ENCODE data around the gene AFDN. TPM values are rescaled to one million over a fixed set of nuclear protein-coding genes. Genes with fewer than 3 reads are reported as not detected.

AFDN gene
- total RNA-seq, 1 donor from 2014 or later = 357 TPM

GRCh38 chr6:167968091-167968490, 141.4 kb downstream of the AFDN start:
- Mint-ChIP-seq H3K4me3 (no peak overlapping the region), H3K9me3 (no peaks in the 10 kb centered on the region), H3K36me3 (peaks cover 43% of the 10 kb centered on the region)

GRCh38 chr6:167970230-167970629, 143.5 kb downstream of the AFDN start:
- H3K9ac ChIP-seq = no peak overlapping the region
- H4K20me1 ChIP-seq (ENCODE audit: low read depth) = peaks cover 4% of the 10 kb centered on the region
- no peaks in the 10 kb centered on the region for H3K9me3 ChIP-seq (ENCODE audit: low read depth)
- no peak overlapping the region for H3K4me2 ChIP-seq
- TF ChIP-seq CTCF (IDR thresholded peaks at IDR 0.05) = no peak
- no peak for TF ChIP-seq EZH2phosphoT487 (IDR thresholded peaks at IDR 0.05)
- TF ChIP-seq EZH2 (IDR thresholded peaks at IDR 0.05) = no peak
- no peaks in the 10 kb centered on the region for H3K27me3 Mint-ChIP-seq (ENCODE audit: insufficient read depth, low read depth)
- peaks cover 15% of the 10 kb centered on the region for H3K4me1 ChIP-seq
- H3K4me1 Mint-ChIP-seq = peaks cover 13% of the 10 kb centered on the region
- H3F3A ChIP-seq (ENCODE audit: low read depth) = peaks cover 15% of the 10 kb centered on the region
- DNase-seq (ENCODE audit: low spot score) = no peak
- H3K79me2 ChIP-seq (ENCODE audit: low read depth) = no peaks in the 10 kb centered on the region
- H3K9me3 Mint-ChIP-seq = no peaks in the 10 kb centered on the region
- peaks cover 19% of the 10 kb centered on the region for H3K36me3 ChIP-seq
- H3K4me3 ChIP-seq = no peak overlapping the region
- no peak overlapping the region for H3K27ac Mint-ChIP-seq
- H3K36me3 Mint-ChIP-seq = peaks cover 26% of the 10 kb centered on the region
- no peak overlapping the region for H3K27ac ChIP-seq
- H3K4me3 Mint-ChIP-seq = no peak overlapping the region
- H3K27me3 ChIP-seq = no peaks in the 10 kb centered on the region
- no peak overlapping the region for H2AFZ ChIP-seq (replicated peaks)

More at GRCh38 chr6:167968091-167968490, 141.4 kb downstream of the AFDN start:
- H3K36me3 ChIP-seq = peaks cover 23% of the 10 kb centered on the region
- no peak overlapping the region for H3K4me2 ChIP-seq
- Mint-ChIP-seq H3K27me3 (ENCODE audit: insufficient read depth, low read depth) (no peaks in the 10 kb centered on the region), H3K27ac (no peak overlapping the region), H3K4me1 (peaks cover 4% of the 10 kb centered on the region)
- peak; percentile 64 for DNase-seq (ENCODE audit: low spot score)
- H3K9me3 ChIP-seq (ENCODE audit: low read depth) = no peaks in the 10 kb centered on the region
- no peaks in the 10 kb centered on the region for H3K27me3 ChIP-seq
- peaks cover 4% of the 10 kb centered on the region for H4K20me1 ChIP-seq (ENCODE audit: low read depth)
- no peak overlapping the region for H2AFZ ChIP-seq (replicated peaks)
- TF ChIP-seq CTCF (IDR thresholded peaks at IDR 0.05) = peak; percentile 75
- TF ChIP-seq EZH2 (IDR thresholded peaks at IDR 0.05) = no peak
- no peak overlapping the region for H3K4me3 ChIP-seq
- no peaks in the 10 kb centered on the region for H3F3A ChIP-seq (ENCODE audit: low read depth)
- no peak overlapping the region for H3K9ac ChIP-seq
- H3K4me1 ChIP-seq = peaks cover 11% of the 10 kb centered on the region
- H3K79me2 ChIP-seq (ENCODE audit: low read depth) = no peaks in the 10 kb centered on the region
- H3K27ac ChIP-seq = no peak overlapping the region

DNA sequence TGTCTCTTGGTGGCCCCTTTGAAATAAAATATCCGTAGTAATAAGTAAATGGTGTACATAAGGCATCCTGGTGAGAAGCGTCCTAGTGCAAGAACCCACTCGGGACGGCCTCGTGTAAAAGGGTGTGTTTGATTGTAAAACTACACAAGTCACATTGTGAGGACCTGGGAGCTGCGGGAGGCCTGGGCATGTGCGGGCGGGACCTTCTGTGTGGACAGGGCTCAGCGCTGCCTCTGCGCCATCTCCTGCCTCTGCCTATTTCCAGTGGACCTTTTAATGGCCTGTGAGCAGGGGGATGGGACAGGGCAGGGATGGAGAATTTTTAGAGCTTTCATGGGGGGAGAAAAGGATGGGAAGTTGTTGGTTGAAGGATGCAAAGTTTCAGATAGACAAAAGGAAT, 145.5 kb downstream of the AFDN start:
- H3K4me1 Mint-ChIP-seq = peaks cover 13% of the 10 kb centered on the region
- TF ChIP-seq EZH2phosphoT487 (IDR thresholded peaks at IDR 0.05) (no peak), CTCF (IDR thresholded peaks at IDR 0.05) (no peak), EZH2 (IDR thresholded peaks at IDR 0.05) (no peak)
- Histone ChIP-seq H3K79me2 (ENCODE audit: low read depth) (no peaks in the 10 kb centered on the region), H3K36me3 (peaks cover 15% of the 10 kb centered on the region), H3K4me2 (no peak overlapping the region), H3K27ac (no peak overlapping the region), H3K4me3 (no peak overlapping the region), H3K27me3 (no peaks in the 10 kb centered on the region), H3K4me1 (peaks cover 15% of the 10 kb centered on the region), H3K9me3 (ENCODE audit: low read depth) (no peaks in the 10 kb centered on the region), H3F3A (ENCODE audit: low read depth) (peaks cover 19% of the 10 kb centered on the region), H4K20me1 (ENCODE audit: low read depth) (peaks cover 4% of the 10 kb centered on the region), H3K9ac (no peak overlapping the region), H2AFZ (replicated peaks) (no peak overlapping the region)
- peaks cover 15% of the 10 kb centered on the region for H3K36me3 Mint-ChIP-seq
- DNase-seq (ENCODE audit: low spot score) = no peak
- H3K9me3 Mint-ChIP-seq = no peaks in the 10 kb centered on the region
- H3K4me3 Mint-ChIP-seq = no peak overlapping the region
- no peaks in the 10 kb centered on the region for H3K27me3 Mint-ChIP-seq (ENCODE audit: insufficient read depth, low read depth)
- no peak overlapping the region for H3K27ac Mint-ChIP-seq

All from neural progenitor cell (in vitro differentiated cells).